IMR-90 (cell line): ENCODE data around the gene PCSK2. TPM values are rescaled to one million over a fixed set of nuclear protein-coding genes. Genes with fewer than 3 reads are reported as not detected.

Experiments
- ATAC-seq: fragments of 200-7000 bp; cut with Tn5 transposase; 2 replicates; pipeline ENCODE4 v1.9.1; 2020; ENCODE audit warnings: low read depth, mild to moderate bottlenecking, moderate library complexity
- Bru-seq: library from RNA; stranded (reverse); fragments of 400-500 nt; gene quantifications from one replicate; lab custom pipeline; 2021; lab: Mats Ljungman, UMichigan
- BruChase-seq, 2 experiments: library from RNA; stranded (reverse); fragments of 400-500 nt; gene quantifications; one replicate each; lab custom pipeline; 2021; lab: Mats Ljungman, UMichigan
- BruUV-seq: library from RNA; stranded (reverse); fragments of 400-500 nt; replicated peaks from 2 replicates; lab custom pipeline; 2021; lab: Mats Ljungman, UMichigan
- CTCF ChIA-PET: fragments of 300-600 bp; formaldehyde crosslinking; extraction: SDS; loops from one replicate; lab custom pipeline; 2021; ENCODE audit warnings: antibody characterized with exemption; lab: Yijun Ruan, JAX
- POLR2A ChIA-PET: fragments of 300-600 bp; sonication (Branson Sonifier 250); formaldehyde crosslinking; loops from one replicate; lab custom pipeline; 2022; ENCODE audit warnings: antibody characterized with exemption; ENCODE audit not compliant: unreplicated experiment; lab: Charles Lee
- DNase-seq: peaks from one replicate; pipeline ENCODE4 v3.0.0; 2013
- H2AFZ ChIP-seq: replicated peaks from 2 replicates; pipeline ENCODE3; 2013; ENCODE audit warnings: low read length, mild to moderate bottlenecking; ENCODE audit not compliant: poor library complexity
- H2AK5ac ChIP-seq: 2 replicates; pipeline ENCODE4 v1.6.1; 2013; ENCODE audit warnings: low read depth, low read length, inconsistent platforms
- H2AK9ac ChIP-seq: replicated peaks from 2 replicates; pipeline ENCODE3; 2013; ENCODE audit warnings: mild to moderate bottlenecking, low read depth, low read length, moderate library complexity; ENCODE audit not compliant: poor library complexity
- H2BK120ac ChIP-seq: 2 replicates; pipeline ENCODE4 v1.6.1; 2013; ENCODE audit warnings: low read depth, low read length, inconsistent platforms
- H2BK15ac ChIP-seq: 3 replicates; pipeline ENCODE4 v1.6.1; 2013; ENCODE audit warnings: low read depth, low read length, inconsistent platforms
- H2BK20ac ChIP-seq: 2 replicates; pipeline ENCODE4 v1.6.1; 2013; ENCODE audit warnings: low read depth, mild to moderate bottlenecking, inconsistent platforms, low read length, moderate library complexity
- H2BK5ac ChIP-seq: 2 replicates; pipeline ENCODE4 v1.6.1; 2013; ENCODE audit warnings: mild to moderate bottlenecking, low read depth, low read length, inconsistent platforms; ENCODE audit not compliant: poor library complexity, severe bottlenecking
- H3K14ac ChIP-seq: replicated peaks from 2 replicates; pipeline ENCODE4 v1.6.1; 2013; ENCODE audit warnings: low read depth, low read length, inconsistent platforms
- H3K18ac ChIP-seq: 2 replicates; pipeline ENCODE4 v1.6.1; 2013; ENCODE audit warnings: low read depth, low read length, control low read depth
- H3K23ac ChIP-seq: 2 replicates; pipeline ENCODE4 v1.6.1; 2013; ENCODE audit warnings: low read depth, low read length, inconsistent platforms
- H3K27ac ChIP-seq: 2 replicates; pipeline ENCODE4 v1.5.1; 2013; ENCODE audit warnings: mild to moderate bottlenecking, control low read depth, low read length; ENCODE audit not compliant: insufficient read depth
- H3K27me3 ChIP-seq: 2 replicates; pipeline ENCODE4 v1.6.1; 2013; ENCODE audit warnings: low read length; ENCODE audit not compliant: control insufficient read depth, insufficient read depth
- H3K36me3 ChIP-seq: 2 replicates; pipeline ENCODE4 v1.6.1; 2013; ENCODE audit warnings: low read length, mixed read lengths; ENCODE audit not compliant: control insufficient read depth, insufficient read depth
- H3K4ac ChIP-seq: 2 replicates; pipeline ENCODE4 v1.6.1; 2013; ENCODE audit warnings: low read depth, low read length, inconsistent platforms
- H3K4me1 ChIP-seq: 2 replicates; pipeline ENCODE4 v1.6.1; 2013; ENCODE audit warnings: low read length, mixed read lengths; ENCODE audit not compliant: control insufficient read depth, insufficient read depth
- H3K4me2 ChIP-seq: 2 replicates; pipeline ENCODE4 v1.6.1; 2013; ENCODE audit warnings: low read depth, mild to moderate bottlenecking, control low read depth, low read length, moderate library complexity
- H3K4me3 ChIP-seq: 2 replicates; pipeline ENCODE4 v1.5.1; 2013; ENCODE audit warnings: low read depth, mild to moderate bottlenecking, control low read depth, low read length, moderate library complexity; ENCODE audit not compliant: insufficient read depth
- H3K56ac ChIP-seq: 2 replicates; pipeline ENCODE4 v1.6.1; 2013; ENCODE audit warnings: low read length, inconsistent platforms; ENCODE audit not compliant: insufficient read depth; ENCODE audit errors: extremely low read depth
- H3K79me1 ChIP-seq, 2 experiments: 2 replicates each; pipeline ENCODE4 v1.6.1; 2013; ENCODE audit warnings: low read length in 2 of 2, inconsistent platforms in 1 of 2, low read depth in 1 of 2
- H3K9ac ChIP-seq: 2 replicates; pipeline ENCODE4 v1.6.1; 2013; ENCODE audit warnings: low read depth, low read length, control low read depth
- H3K9me1 ChIP-seq: 2 replicates; pipeline ENCODE4 v1.6.1; 2013; ENCODE audit warnings: low read length, inconsistent platforms; ENCODE audit not compliant: insufficient read depth
- H3K9me3 ChIP-seq: 2 replicates; pipeline ENCODE4 v1.6.1; 2013; ENCODE audit warnings: low read length; ENCODE audit not compliant: control insufficient read depth, insufficient read depth
- H4K20me1 ChIP-seq: 2 replicates; pipeline ENCODE4 v1.6.1; 2013; ENCODE audit warnings: low read length, inconsistent platforms; ENCODE audit not compliant: insufficient read depth
- H4K5ac ChIP-seq: 2 replicates; pipeline ENCODE4 v1.6.1; 2013; ENCODE audit warnings: mild to moderate bottlenecking, low read depth, low read length, control low read depth
- H4K8ac ChIP-seq, 2 experiments: 2 replicates each; pipeline ENCODE4 v1.6.1; 2013; ENCODE audit warnings: low read depth in 2 of 2, low read length in 2 of 2, control low read depth in 1 of 2, inconsistent platforms in 1 of 2
- H4K91ac ChIP-seq: 2 replicates; pipeline ENCODE4 v1.6.1; 2013; ENCODE audit warnings: low read depth, low read length, inconsistent platforms; ENCODE audit not compliant: insufficient read depth
- CHD1 ChIP-seq: IDR thresholded peaks from 2 replicates; pipeline ENCODE4 v1.6.1; 2012; ENCODE audit warnings: low read depth, low read length, improper control_type of control experiment
- CTCF ChIP-seq: conservative IDR thresholded peaks from 2 replicates; pipeline ENCODE4 v1.5.1; 2012; ENCODE audit warnings: mild to moderate bottlenecking, low read depth, low read length, improper control_type of control experiment
- MAZ ChIP-seq: IDR thresholded peaks from 2 replicates; pipeline ENCODE4 v1.6.1; 2012; ENCODE audit warnings: low read depth, mild to moderate bottlenecking, low read length, improper control_type of control experiment, moderate library complexity, borderline replicate concordance
- MXI1 ChIP-seq: IDR thresholded peaks from 2 replicates; pipeline ENCODE4 v1.6.1; 2012; ENCODE audit warnings: low read depth, mild to moderate bottlenecking, low read length, moderate library complexity, borderline replicate concordance
- WGBS, 2 experiments: methylation state at CpG; one replicate each; pipeline versions ENCODE4 v1.1.5 to v1.1.7; 2013; ENCODE audit warnings: missing lambda C conversion rate in 2 of 2; ENCODE audit not compliant: insufficient read length in 1 of 2; ENCODE audit errors: extremely low coverage in 2 of 2; 5-methylcytosine and 5-hydroxymethylcytosine counted together
- dilution Hi-C: fragments of 300-500 bp; cut with HindIII; formaldehyde crosslinking; loops from one replicate; pipeline ENCODE4 v1.14.3; 2018; ENCODE audit warnings: low sequenced_read_pairs; ENCODE audit not compliant: unreplicated experiment
- in situ Hi-C: fragments of 300-500 bp; cut with MboI; formaldehyde crosslinking; loops from 3 replicates; pipeline ENCODE4 v1.14.3; 2019; ENCODE audit warnings: low sequenced_read_pairs, inconsistent platforms, mixed read lengths
- intact Hi-C: fragments of 100-400 bp; cut with micrococcal nuclease; formaldehyde crosslinking; loops from 2 replicates; pipeline ENCODE4 v1.10.0; 2022
- long read RNA-seq: library from polyadenylated mRNA; unstranded; transcript quantifications from one replicate; pipeline ENCODE4 v2.0.0, GENCODE V29; 2021; ENCODE audit not compliant: unreplicated experiment
- polyA plus RNA-seq, 3 experiments: library from polyadenylated mRNA; depleted of rRNA; stranded (reverse); fragments of >200 nt; gene quantifications; 2 replicates each; pipeline ENCODE4 v1.2.3, GENCODE V29; 2012; ENCODE audit warnings: low replicate concordance in 1 of 3
- total RNA-seq: library from RNA; depleted of rRNA; stranded (reverse); fragments of >200 nt; gene quantifications from 2 replicates; pipeline ENCODE4 v1.2.3, GENCODE V29; 2012; rRNA removed

PCSK2 gene
- total RNA-seq, result not detected in 2 replicates
- polyA plus RNA-seq (2012; rRNA removed), result not detected in 2 replicates
- not detected in 2 replicates for polyA plus RNA-seq (2012; cell fraction: cytosol; rRNA removed)
- not detected in 2 replicates for polyA plus RNA-seq (2012; cell fraction: nucleus; rRNA removed; ENCODE audit: low replicate concordance)
- Bru-seq, nascent RNA, result percentile 2 among the genes with signal in this experiment
- percentile 6 among the genes with signal in this experiment for BruChase-seq, experiment 1, labeled RNA remaining after a 6-hour chase
- BruChase-seq, experiment 2, labeled RNA remaining after a 2-hour chase, result percentile 3 among the genes with signal in this experiment
- long read RNA-seq, result 0 reads

GRCh38 chr20:17226410-17227218 lies at the start of gene PCSK2:
Gene PCSK2 (plus strand): TSS chr20:17227040. CDS start chr20:17227306, 266 bp downstream.
- H4K20me1 ChIP-seq, result no peaks in the 10 kb centered on the region
- dilution Hi-C loops, result no loop called here
- no peaks in the 10 kb centered on the region for H3K9me1 ChIP-seq
- no peak within 1 kb of the TSS for H3K56ac ChIP-seq
- no peak within 1 kb of the TSS for H4K8ac ChIP-seq
- H3K23ac ChIP-seq, result no peak within 1 kb of the TSS
- H2BK15ac ChIP-seq, result no peak within 1 kb of the TSS
- no peak within 1 kb of the TSS for H3K14ac ChIP-seq
- intact Hi-C loops, result loop anchor here (2.0 to 10.0 kb wide), 2 partner anchors 204 to 422 kb away; no protein-coding TSS in a partner anchor
- POLR2A ChIA-PET, result no interaction called here
- DNase-seq (peak; percentile 57), ATAC-seq (peak; percentile 96)
- no TSS peak for BruUV-seq
- in situ Hi-C loops, result loop anchor here (25.0 kb wide), 1 partner anchor 414 kb away; no protein-coding TSS in a partner anchor
- H3K27me3 ChIP-seq, result peaks cover 18% of the 10 kb centered on the region
- peak within 1 kb of the TSS; percentile 75 for H2AFZ ChIP-seq
- H3K9ac ChIP-seq, result no peak within 1 kb of the TSS
- no peak for TF ChIP-seq CHD1
- TF ChIP-seq CTCF, result no peak
- TF ChIP-seq MXI1, result peak; percentile 43; the same call in 1 of the 2 replicates
- TF ChIP-seq MAZ, result peak; percentile 84; the same call in 1 of the 2 replicates
- H3K4me1 ChIP-seq, result no peaks in the 10 kb centered on the region; the same call in 1 of the 2 replicates
- no peak within 1 kb of the TSS for H4K5ac ChIP-seq
- H2BK20ac ChIP-seq, result no peak within 1 kb of the TSS
- WGBS, 2 experiments, result no CpG with 5 or more reads among the region's 53 CpGs
- H3K9me3 ChIP-seq, result no peaks in the 10 kb centered on the region
- H3K36me3 ChIP-seq, result no peaks in the 10 kb centered on the region
- H3K79me1 ChIP-seq, result no peaks in the 10 kb centered on the region
- H3K4ac ChIP-seq, result no peak within 1 kb of the TSS
- no peak within 1 kb of the TSS for H3K27ac ChIP-seq
- no peak within 1 kb of the TSS for H2AK5ac ChIP-seq
- H3K4me3 ChIP-seq, result peak within 1 kb of the TSS; percentile 4
- H3K4me2 ChIP-seq, result peak within 1 kb of the TSS; percentile 76
- H3K18ac ChIP-seq, result no peak within 1 kb of the TSS
- H2BK120ac ChIP-seq, result no peak within 1 kb of the TSS
- H2AK9ac ChIP-seq, result peak within 1 kb of the TSS; percentile 52
- no peak within 1 kb of the TSS for H4K91ac ChIP-seq
- no peak within 1 kb of the TSS for H2BK5ac ChIP-seq
- CTCF ChIA-PET, result interaction anchor here (1.0 kb wide), 1 partner anchor 405 kb away, joined by 3 read pairs; no protein-coding TSS in a partner anchor
